SK-N-SH (cell line): Measurements from ENCODE around the gene F2RL1.

Experiments used
- FOXJ3 ChIP-seq: sonication (generic); formaldehyde crosslinking; IDR thresholded peaks from 2 replicates; pipeline ENCODE4 v1.5.1; 2020; ENCODE audit warnings: mild to moderate bottlenecking, missing genetic modification reagents
- RAD21 ChIP-seq: IDR thresholded peaks from 2 replicates; pipeline ENCODE4 v1.6.1; 2012; ENCODE audit warnings: mild to moderate bottlenecking, low read length
- TAF1 ChIP-seq: IDR thresholded peaks from 2 replicates; pipeline ENCODE4 v1.6.1; 2012; ENCODE audit warnings: low read depth, mild to moderate bottlenecking, low read length, moderate library complexity, borderline replicate concordance
- TF ChIP-seq, protein P1 (sequence below): fragments of 200-600 bp; sonication (generic); IDR thresholded peaks from 2 replicates; pipeline ENCODE4 v1.6.1; 2017; ENCODE audit warnings: antibody characterized with exemption, mild to moderate bottlenecking, moderate library complexity

GRCh38 chr5:76775921-76776320 is 42.9 kb upstream of the F2RL1 start:
- no peak for TF ChIP-seq RAD21
- no peak for TF ChIP-seq FOXJ3 (CRISPR knock-in tag)
- TF ChIP-seq, protein P1, sequence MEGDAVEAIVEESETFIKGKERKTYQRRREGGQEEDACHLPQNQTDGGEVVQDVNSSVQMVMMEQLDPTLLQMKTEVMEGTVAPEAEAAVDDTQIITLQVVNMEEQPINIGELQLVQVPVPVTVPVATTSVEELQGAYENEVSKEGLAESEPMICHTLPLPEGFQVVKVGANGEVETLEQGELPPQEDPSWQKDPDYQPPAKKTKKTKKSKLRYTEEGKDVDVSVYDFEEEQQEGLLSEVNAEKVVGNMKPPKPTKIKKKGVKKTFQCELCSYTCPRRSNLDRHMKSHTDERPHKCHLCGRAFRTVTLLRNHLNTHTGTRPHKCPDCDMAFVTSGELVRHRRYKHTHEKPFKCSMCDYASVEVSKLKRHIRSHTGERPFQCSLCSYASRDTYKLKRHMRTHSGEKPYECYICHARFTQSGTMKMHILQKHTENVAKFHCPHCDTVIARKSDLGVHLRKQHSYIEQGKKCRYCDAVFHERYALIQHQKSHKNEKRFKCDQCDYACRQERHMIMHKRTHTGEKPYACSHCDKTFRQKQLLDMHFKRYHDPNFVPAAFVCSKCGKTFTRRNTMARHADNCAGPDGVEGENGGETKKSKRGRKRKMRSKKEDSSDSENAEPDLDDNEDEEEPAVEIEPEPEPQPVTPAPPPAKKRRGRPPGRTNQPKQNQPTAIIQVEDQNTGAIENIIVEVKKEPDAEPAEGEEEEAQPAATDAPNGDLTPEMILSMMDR, result no peak
- no peak for TF ChIP-seq TAF1
